ENCODE data around the gene HLA-DMA. TPM values are rescaled to one million over a fixed set of nuclear protein-coding genes. Genes with fewer than 3 reads are reported as not detected.

HLA-DMA gene
- total and polyA plus RNA-seq, 4 donors, result 6.2 to 15.1 (median 8.9) TPM

GRCh38 chr6:32968093-32968866 lies 15.4 kb upstream of the HLA-DMA start, which contains the start of gene BRD2:
TSS of gene BRD2 (plus strand) at chr6:32968594. CDS start at chr6:32972899, 4,305 bp downstream.
- peak in 1 of 2 donors; percentile 52 for TF ChIP-seq EGR1 (IDR thresholded peaks at IDR 0.05; ENCODE audit: low read depth in 2 of 2)
- peak; percentile 33 for TF ChIP-seq MAX (IDR thresholded peaks at IDR 0.05)
- TF ChIP-seq RXRA (IDR thresholded peaks at IDR 0.05), result peak; percentile 33 to 41
- no peak for TF ChIP-seq HNF4A (conservative IDR thresholded peaks at IDR 0.05)
- no peak for TF ChIP-seq TAF1 (conservative IDR thresholded peaks at IDR 0.05)
- TF ChIP-seq GABPA (IDR thresholded peaks at IDR 0.05 in 1 of 2, conservative IDR thresholded peaks at IDR 0.05 in 1 of 2), result peak in 1 of 2 donors; percentile 60
- peak; percentile 97 for TF ChIP-seq YY1 (IDR thresholded peaks at IDR 0.05)
- TF ChIP-seq FOXA1 (IDR thresholded peaks at IDR 0.05), result peak; percentile 56
- peak; percentile 94 for DNase-seq (ENCODE audit: low spot score)
- WGBS, result under 1% methylated on average over 62 of the region's 62 CpGs
- Histone ChIP-seq H3K36me3 (ENCODE audit: control insufficient read depth in 4 of 4, insufficient read depth in 3 of 4, low read depth in 1 of 4, low read length in 3 of 4) (peaks cover 0 to 6% (median 0%) of the 10 kb centered on the region in 4 donors), H3K4me3 (ENCODE audit: low read depth in 1 of 3, low read length in 3 of 3) (peak within 1 kb of the TSS; percentile 75 to 96 (median 81)), H3K4me1 (ENCODE audit: control insufficient read depth in 4 of 4, insufficient read depth in 4 of 4, low read length in 3 of 4) (peaks cover 0 to 26% (median 12%) of the 10 kb centered on the region in 4 donors), H3K27ac (ENCODE audit: low read depth in 1 of 2, low read length in 2 of 2) (peak within 1 kb of the TSS; percentile 99 to 100), H3K9ac (ENCODE audit: low read depth in 1 of 2, low read length in 2 of 2) (peak within 1 kb of the TSS; percentile 98), H3K27me3 (ENCODE audit: control insufficient read depth in 4 of 4, insufficient read depth in 4 of 4, low read length in 3 of 4) (no peaks in the 10 kb centered on the region), H3K9me3 (ENCODE audit: control insufficient read depth in 4 of 4, low read length in 3 of 4) (no peaks in the 10 kb centered on the region)

GRCh38 chr6:32967151-32968091 lies 14.5 kb upstream of the HLA-DMA start:
- Histone ChIP-seq H3K9me3 (ENCODE audit: control insufficient read depth in 4 of 4, low read length in 3 of 4) (no peaks in the 10 kb centered on the region), H3K9ac (ENCODE audit: low read depth in 1 of 2, low read length in 2 of 2) (peak overlapping the region; percentile 92 to 98), H3K27me3 (ENCODE audit: control insufficient read depth in 4 of 4, insufficient read depth in 4 of 4, low read length in 3 of 4) (no peaks in the 10 kb centered on the region), H3K4me3 (ENCODE audit: low read depth in 1 of 3, low read length in 3 of 3) (peak overlapping the region; percentile 61 to 96 (median 81)), H3K27ac (ENCODE audit: low read depth in 1 of 2, low read length in 2 of 2) (peak overlapping the region; percentile 99 to 100), H3K36me3 (ENCODE audit: control insufficient read depth in 4 of 4, insufficient read depth in 3 of 4, low read depth in 1 of 4, low read length in 3 of 4) (peaks cover 0 to 3% (median 0%) of the 10 kb centered on the region in 4 donors), H3K4me1 (ENCODE audit: control insufficient read depth in 4 of 4, insufficient read depth in 4 of 4, low read length in 3 of 4) (peaks cover 0 to 26% (median 12%) of the 10 kb centered on the region in 4 donors)
- DNase-seq (ENCODE audit: low spot score), result no peak
- peak; percentile 13 to 76 for TF ChIP-seq GABPA (IDR thresholded peaks at IDR 0.05 in 1 of 2, conservative IDR thresholded peaks at IDR 0.05 in 1 of 2)
- no peak for TF ChIP-seq HNF4G (IDR thresholded peaks at IDR 0.05)
- peak; percentile 67 to 72 for TF ChIP-seq RXRA (IDR thresholded peaks at IDR 0.05)
- peak; percentile 33 for TF ChIP-seq SP1 (IDR thresholded peaks at IDR 0.05)
- peak; percentile 76 for TF ChIP-seq NR2F2 (IDR thresholded peaks at IDR 0.05)
- no peak for TF ChIP-seq JUND (IDR thresholded peaks at IDR 0.05)
- no peak for TF ChIP-seq FOXA2 (IDR thresholded peaks at IDR 0.05)
- peak; percentile 63 for TF ChIP-seq TAF1 (conservative IDR thresholded peaks at IDR 0.05)
- peak; percentile 92 for TF ChIP-seq MAX (IDR thresholded peaks at IDR 0.05)
- TF ChIP-seq ZBTB33 (IDR thresholded peaks at IDR 0.05), result no peak
- TF ChIP-seq FOXA1 (IDR thresholded peaks at IDR 0.05), result no peak
- peak; percentile 69 for TF ChIP-seq YY1 (IDR thresholded peaks at IDR 0.05)
- TF ChIP-seq HNF4A (conservative IDR thresholded peaks at IDR 0.05), result peak; percentile 39 to 48
- no peak for TF ChIP-seq ATF3 (IDR thresholded peaks at IDR 0.05)
- TF ChIP-seq EGR1 (IDR thresholded peaks at IDR 0.05; ENCODE audit: low read depth in 2 of 2), result peak; percentile 52 to 89
- TF ChIP-seq REST (IDR thresholded peaks at IDR 0.05), result peak; percentile 79
- TF ChIP-seq RAD21 (IDR thresholded peaks at IDR 0.05), result peak; percentile 59 to 72
- TF ChIP-seq CTCF (IDR thresholded peaks at IDR 0.05; ENCODE audit: low read depth, low read length, missing input control), result peak; percentile 47
- 2% methylated on average over 16 of the region's 16 CpGs for WGBS

All from liver (tissue), 9 donors.